Kasumi-1 (cell line): ENCODE measurements around the gene SH3PXD2A.
"Not testable (repeated sequence)": the region's sequence is repeated elsewhere in the genome, so short reads cannot be mapped to it uniquely, and the experiment has no call there.

Source experiments
- DNase-seq, 2 experiments: peaks; one replicate each; lab custom pipeline; 2025; lab: John Stamatoyannopoulos, UW

SH3PXD2A gene

DNA sequence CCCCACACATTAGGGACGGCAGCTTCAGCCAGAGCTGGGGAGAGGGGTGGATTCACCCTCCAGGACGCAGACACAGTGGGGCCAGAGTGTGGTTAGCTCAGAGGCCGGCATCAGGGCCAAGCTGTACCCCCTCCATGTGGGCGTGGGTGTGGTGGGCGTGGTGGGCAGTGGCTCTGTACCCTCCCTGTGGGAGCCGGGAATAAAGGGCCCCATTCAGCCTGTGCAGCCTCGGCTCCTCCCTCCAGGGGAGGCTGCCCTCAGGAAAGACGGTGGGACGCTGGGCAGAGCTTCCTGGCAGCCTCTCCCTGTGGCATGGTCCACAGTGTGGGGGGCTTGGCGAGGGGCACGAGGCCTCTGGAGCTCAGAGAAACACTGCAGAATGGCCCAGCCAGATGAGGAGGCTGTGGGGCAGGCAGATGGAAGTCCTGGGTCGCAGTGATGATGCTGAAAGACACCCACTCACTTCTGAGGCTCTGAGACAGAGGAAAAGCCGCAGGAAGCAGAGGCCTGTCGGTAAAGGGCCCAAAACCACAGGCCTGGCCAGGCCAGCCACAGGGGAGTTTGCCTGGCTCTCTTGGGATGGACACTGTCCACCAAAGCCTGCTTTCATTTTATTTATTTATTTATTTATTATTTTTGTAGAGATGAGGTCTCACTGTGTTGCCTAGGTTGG, 108.0 kb downstream of the SH3PXD2A start:
- DNase-seq = no peak

DNA sequence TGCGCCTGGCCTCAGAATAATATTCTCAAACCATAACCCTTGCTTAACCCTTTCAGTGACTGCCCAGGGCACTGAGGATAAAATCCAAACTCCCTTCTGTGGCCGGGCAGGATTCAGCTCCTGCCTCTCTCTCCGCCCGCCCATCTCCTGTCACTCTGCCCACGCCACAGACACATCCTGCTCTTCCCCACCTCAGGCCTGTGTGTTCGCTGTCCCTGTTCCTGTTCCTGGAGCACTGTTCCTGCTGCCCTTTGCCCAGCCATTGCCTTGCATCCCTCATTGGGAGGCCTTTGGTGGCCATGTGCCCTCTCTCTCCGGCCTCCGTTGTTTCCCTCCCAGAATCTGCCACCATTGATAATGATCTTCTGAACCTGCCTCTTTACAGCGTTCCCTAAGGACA, 108.8 kb downstream of the SH3PXD2A start:
- DNase-seq = no peak

DNA sequence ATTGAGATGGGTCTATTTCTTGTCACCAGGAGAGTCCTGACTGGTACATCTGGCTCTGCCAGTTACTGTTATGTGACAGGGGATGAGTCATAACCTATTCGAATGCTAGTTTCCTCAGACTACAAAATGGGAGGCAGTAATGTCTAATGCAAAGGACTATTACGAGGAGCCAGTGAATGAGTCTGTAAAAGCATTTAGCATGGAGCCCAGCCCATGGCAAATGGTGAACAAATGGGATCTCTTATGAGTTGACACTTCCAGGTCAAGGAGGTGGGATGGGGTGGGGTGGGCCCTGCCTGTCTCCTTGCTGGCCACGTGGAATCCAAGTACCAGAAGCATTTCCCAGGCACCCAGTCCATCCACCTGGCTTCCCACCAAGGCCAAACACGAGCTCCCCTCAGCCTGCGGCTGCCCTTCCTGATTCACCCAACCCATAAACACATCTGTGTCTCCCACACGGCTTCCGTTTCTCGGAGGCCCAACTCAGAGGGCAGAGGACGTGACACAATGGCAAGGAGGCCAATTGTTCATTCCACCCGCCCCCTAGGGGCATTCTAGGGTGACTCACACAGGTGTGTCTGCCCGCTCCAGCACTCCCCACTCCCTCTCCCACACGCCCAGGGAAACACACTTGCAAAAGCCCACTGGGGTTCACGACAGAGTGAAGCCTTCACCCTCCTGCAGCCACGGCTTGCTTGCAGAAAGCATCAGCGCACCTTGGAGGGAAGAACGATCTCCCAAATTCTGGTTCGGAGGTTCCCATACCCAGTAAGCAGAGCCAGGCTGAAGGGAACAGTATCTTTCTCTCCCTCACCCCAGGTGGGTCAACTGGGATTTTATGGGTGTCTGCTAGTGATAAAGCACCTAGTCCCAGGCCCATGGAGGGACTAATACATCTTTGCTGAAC, 109.8 kb downstream of the SH3PXD2A start:
- peak; percentile 47 to 54 for DNase-seq

DNA sequence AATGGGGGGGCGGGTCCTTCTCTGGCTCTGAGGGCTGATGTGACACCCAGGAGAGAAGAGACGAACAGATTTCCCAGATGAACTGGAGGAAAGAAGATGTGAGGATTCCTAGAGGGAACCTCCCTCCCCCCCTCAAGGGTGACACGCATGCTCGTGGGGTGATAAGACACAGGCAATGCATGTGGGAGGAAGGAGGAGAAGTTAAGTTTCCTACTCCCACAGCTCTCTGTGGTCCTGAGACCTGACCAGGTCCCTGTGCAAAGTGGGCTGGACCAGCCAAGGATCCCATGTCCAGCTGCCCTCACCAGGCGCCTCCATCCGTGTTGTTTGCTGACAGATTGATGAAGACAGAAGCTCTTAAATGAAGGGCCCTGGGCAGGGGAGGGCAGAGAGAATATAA, 112.6 kb downstream of the SH3PXD2A start:
- no peak for DNase-seq

DNA sequence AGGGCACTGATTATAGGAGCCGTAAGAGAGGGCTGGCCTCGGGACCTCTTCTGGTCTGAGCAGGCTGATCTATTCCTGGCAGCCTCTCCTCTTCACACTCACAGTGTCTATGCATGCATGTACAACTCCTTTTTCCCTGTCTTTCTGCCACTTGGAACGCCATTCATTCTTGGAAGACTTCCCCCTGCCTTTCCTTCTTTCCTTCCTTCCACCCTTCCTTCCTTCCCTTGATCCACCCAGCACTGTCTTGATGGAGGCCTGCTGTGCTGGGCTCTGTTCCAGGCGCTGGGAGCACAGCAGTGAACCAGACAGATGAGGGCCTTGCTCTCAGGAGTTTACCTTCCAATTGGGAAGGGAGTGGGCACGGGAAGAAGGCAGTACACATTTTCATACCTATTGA, 114.8 kb downstream of the SH3PXD2A start:
- no peak for DNase-seq

DNA sequence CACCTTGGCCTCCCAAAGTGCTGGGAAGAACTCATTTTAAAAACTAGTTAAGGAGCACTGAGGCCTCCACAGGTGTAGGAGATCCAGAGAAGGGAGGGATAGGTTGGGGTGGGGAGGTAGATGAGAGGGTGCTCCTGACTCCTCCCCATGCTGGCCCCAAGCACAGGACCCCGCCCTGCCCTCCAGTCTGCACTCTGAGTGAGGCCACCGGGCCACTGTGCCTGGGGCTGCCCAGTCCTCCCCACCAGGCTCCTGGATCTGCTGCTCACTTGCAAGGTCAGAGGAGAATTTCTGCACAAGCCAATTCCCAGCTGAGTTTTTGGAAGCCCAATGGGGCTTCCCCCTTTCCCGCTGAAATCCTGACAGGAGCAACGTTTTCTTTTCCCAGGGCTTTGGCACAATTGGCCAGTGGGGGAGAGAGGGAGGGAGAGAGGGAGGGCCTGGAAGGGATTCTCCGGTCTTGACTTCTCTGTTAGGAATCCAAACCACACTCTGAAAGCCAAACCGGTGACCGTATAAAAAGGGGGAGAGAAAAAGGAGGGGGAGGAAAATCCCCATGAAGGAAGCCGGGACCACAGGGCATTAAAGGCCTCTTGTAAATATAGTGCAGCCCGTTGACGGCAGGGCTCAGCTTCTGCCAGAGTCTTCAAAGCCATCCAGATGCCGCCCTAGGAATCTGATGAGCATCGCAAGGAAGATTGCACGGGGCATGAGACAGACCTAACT, 116.2 kb downstream of the SH3PXD2A start:
- no peak for DNase-seq

DNA sequence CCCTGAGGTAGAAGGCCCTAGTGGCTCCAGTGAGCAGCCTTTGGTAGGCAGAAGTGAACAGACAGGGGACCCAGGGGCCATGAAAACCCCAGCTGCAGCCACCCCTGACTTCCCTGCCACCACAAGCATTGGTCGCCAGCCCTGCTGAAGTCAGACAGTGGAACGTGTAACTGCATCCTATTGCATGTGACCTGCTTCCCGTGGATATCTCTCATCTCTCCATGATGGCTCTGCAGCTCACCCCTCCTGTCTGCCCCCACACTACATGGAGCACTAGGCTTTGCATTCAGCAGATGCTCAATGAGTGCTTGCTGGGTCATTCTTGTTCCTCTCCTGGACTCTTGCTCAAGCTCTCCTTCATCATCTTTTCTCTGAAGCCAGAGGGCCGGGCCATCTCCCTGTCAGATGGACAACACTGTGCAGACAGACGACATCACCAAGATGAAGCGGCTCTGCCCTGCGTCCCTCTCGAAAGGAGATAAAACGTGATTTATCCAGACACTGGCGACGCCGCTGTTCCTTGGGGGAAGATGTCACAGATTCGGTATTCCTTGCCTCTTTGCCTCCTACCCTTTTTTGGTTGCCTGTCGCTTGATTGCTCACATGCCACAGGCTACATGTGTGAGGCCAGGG, 117.5 kb downstream of the SH3PXD2A start:
- no peak for DNase-seq

DNA sequence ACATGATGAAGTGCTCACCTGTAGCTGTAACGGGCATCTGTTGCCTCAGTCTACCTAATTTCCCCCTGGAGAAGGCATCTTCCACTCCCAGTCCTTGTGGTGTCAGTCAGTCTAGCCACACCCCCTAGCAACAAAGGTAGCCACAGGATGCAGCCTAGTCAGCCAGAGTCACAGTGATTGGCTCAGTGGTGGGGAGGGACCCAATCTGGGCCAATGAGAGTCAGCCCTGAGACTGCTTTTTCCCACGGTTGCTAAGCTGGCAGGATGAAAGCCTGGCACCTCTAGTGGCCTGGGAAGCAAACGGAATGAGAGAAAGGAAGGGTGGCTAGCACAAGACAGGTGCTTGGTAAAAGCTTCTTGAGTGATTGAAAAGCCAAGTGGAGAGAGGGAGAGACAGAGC, 118.6 kb downstream of the SH3PXD2A start:
- no peak for DNase-seq

DNA sequence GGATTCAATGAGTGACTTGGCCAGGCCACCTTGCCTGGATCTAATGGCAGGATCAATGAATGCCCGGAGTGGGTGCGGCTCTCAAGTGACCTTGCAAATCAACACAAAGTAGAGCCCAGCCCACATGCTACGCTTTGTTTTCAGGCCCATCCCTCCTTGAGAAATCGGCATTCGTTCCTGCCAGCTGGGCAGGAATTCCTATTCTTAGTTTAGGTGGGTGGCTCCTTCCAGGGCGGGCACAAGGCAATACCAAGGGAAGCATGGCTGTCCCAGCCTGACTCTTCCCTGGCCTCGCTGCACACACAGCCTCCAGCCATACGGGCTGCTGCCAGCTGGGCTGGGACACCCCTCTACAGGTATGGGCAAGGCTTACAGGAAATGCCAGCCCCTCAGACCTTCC, 119.3 kb downstream of the SH3PXD2A start:
- no peak for DNase-seq

DNA sequence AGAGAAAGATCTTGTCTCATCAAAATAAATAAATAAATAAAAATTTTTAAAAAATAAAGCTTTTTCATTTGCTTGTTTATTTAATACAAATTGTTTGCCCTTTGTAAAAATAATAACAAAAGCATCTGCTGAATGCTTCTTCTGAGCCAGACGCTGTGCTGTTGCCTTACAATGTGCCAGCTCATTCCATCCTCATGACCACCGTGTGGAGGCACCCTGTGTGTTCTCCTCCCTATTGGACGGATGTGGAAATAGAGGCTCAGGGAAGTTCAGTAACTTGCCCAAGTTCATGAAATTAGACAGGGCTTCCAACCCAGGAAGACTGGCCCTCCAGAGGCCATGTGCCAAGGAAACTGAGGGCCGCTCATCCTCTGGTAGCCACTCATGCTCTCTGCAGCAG, 120.6 kb downstream of the SH3PXD2A start:
- DNase-seq = no peak

DNA sequence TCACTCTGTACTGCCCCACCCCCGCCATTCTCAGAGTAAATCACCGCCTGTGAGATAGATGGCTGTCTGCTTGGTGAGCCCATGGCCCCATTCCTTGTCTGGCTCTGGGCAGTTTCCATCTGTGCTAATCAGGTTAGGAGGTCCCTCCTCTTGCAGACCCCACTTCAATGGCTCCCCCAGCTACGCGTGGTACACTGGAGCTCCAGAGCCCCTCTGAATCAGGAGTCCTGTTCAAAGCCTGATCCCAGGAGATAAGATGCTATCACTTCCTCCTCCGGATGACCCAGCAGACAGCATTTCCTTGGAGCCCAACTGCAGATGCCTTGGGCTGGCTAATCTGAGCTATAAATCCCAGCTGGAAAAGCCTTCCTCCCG, 122.3 kb downstream of the SH3PXD2A start:
- DNase-seq = no peak

DNA sequence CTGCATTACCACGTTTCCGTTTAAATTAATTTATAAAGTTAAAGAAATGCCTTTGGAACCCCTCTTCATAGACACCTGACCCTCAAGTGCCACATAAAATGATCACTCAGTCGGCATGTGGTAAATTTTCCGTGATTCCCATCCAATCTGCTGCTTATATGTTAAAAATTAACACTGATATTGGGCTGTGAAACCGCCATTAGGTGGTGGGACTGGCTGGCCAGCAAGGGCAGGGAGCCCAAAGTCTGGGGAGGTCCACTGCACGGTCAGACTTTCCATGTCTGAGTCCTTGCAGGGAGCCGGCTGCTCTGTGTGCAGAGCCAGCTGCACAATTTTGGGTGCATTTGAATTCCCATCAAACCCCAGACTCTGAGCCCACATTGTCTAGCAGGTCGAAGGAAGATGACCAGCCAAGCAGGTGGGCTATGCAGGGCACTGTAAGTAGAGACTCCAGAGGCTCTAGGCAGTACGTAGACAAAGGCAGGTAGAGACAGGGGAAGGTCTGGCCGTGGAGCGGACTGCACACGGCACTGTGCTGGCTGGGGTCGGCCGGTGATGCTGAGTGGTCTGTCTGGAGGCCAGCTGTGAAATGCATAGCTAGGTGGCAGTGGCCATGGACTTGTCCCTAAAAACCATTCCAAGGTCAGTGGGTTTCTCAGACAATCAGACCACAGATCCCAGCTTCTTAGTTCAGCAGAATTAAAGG, 122.9 kb downstream of the SH3PXD2A start:
- DNase-seq = no peak

DNA sequence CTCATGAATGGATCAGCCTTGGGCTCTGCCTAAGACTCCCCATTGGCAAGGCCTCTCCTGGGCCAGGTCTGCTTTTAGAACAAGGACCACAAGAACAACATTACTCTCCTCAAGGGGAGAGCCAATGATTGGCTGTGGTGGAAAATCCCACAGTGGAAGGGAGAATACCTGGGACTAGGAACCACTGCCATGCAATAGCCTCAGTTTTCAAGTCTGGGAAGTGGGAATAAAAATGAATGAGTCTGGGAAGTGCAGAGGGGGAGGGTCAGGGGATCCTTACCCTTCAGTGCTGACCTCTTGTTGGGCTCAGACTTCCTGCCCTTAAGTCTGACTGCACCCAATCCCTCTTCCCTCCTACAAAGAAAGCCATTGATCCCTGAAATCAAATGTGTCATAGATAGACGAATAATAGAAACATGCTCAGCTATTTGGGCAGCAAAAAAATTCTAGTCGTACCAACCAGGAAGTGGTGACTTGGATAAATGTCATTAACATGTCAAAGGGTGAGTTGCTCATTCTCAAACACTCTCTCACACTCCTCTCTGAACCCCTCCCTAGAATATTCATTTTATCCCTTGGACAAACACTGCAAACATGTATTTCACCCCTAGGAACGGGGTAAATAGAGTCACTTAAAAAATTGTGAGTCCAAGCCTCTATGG, 123.6 kb downstream of the SH3PXD2A start:
- no peak for DNase-seq

DNA sequence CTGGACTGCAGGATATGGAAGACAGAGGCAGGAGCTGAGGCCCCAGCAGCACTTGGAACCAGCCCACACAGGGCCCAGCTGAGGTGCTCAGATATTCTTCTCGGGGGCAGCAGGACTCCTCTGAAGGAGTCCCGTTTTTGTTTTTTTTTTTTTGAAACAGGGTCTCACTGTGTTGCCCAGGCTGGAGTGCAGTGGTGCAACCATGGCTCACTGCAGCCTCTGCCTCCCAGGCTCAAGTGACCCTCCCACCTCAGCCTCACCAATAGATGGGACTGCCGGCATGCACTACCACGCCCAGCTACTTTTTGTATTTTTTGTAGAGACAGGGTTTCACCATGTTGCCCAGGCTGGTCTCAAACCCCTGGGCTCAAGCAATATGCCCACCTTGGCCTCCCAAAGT, 124.3 kb downstream of the SH3PXD2A start:
- not testable (repeated sequence) for DNase-seq

DNA sequence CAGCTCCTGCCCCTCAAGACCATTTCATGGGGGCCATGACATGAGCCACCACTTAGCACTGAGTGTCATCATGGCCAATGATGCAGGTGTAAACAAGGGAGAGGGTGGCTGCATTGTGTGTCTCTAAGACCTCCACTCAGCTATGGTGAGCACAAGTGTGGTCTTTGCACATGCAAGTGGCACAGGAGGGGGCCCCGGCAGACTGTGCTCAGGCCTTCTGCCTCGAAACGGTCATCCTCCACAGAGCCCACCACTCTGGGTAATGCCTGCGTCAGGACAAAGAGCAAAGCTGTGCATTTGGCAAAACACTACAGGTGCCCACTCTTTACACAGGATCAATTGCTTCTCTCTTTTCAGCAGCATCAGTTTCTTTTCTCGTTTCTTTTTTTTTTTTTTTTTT, 125.5 kb downstream of the SH3PXD2A start:
- DNase-seq = no peak

DNA sequence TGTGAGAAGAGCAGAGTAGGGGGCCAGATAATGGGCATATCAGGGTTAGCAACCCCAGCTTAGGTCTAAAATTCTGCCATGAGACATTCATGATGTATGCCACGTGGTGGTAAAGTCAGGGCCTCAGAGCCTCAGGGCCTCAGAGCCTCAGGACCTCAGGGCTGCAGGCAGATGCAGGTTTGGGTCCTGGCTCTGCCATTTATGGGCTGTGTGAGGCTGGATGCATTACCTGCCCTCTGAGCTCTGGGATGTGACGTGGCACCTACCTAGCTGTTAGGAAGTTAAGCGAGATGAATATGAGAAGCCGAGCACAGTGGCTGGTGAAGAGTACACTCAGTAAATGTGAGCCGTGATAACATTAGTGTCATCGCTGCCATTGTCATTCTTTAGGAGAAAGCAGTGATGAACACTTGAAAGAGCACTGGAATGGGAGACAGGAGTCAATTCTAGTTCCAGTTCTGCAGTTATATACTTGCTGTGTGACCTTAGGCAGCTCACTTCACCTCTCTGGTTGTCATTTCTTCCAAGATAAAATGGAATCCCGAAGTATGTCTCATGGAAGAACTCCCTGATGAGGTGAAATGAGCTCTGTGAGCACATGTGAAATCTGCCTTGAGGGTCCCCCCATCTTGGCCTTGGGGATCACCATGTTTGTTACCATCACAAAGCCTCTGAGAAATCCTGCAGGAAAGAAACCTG, 127.2 kb downstream of the SH3PXD2A start:
- DNase-seq = no peak

DNA sequence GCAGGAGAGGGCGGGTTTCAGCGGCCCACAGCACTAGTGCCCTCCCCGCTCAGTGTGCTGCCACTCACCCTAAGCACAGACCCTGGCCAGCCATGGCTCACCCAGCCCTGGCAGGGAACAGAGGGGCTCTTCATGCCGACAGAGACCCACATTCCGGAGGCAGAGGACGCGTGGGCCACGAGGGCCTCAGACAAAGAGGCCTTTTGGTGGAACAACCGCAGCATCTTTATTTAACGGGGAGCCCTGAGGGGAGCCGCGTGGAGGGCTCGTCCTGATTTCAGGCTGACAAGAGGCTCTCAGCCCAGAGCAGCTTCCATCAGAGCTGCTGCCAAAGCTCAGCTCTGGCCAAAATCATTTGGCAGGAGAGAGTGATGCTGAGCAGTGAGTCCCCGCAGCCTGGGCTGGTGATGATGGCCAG, 127.8 kb downstream of the SH3PXD2A start:
- DNase-seq = no peak

DNA sequence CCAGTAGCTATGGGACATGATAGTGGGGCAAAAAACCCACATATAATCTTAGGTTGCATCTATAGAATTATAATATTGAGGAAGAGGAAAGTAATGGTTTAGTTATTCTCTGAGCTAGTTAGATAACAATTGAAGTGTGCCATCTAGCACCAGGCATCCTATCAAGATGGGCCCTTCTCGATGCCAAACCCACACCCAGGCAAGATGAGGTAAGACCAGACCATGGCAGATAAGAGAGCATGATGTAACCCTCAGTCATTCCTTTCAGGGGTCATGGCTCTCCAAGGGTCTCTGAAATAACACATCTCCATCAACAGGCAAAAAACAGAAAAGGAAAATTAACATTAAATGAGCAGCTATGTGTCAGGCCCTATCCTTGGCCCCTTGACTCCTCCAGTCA, 128.7 kb downstream of the SH3PXD2A start:
- no peak for DNase-seq

DNA sequence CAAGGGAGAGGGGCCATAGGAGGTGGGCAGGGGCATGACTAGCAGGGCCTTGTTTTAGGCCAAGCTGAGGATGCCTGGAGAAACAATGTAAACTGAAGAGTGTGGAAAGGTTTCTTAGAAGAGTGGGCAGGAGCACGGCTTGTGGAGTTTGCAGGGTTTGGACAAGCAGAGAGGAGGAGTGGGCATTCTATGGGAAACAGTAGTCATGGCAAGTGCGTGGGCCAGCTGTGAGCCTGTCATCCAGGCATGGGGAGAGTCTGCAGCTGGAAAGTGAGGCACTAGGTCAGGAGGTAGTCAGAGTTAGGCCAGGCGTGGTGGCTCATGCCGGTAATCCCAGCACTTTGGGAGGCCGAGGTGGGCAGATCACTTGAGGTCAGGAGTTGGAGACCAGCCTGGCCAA, 130.1 kb downstream of the SH3PXD2A start:
- DNase-seq = no peak

DNA sequence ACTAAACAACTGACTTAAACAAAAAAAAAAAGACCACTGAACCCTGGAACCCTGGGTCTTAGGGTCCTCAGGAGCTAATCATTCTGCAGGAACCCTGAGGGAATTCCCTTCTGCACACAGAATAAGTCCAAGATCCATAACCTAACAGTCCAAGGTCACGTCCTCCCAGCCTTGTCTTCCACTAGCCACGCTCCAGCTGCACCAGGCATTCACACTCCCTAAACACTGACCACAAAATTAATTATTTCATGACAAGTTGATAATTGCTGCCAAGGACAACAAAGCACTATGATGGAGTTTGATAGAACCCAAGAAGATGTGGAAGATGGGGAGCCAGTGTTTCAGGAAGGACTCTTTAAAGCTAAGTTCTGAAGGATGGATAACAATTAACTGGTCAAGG, 130.6 kb downstream of the SH3PXD2A start:
- no peak for DNase-seq

DNA sequence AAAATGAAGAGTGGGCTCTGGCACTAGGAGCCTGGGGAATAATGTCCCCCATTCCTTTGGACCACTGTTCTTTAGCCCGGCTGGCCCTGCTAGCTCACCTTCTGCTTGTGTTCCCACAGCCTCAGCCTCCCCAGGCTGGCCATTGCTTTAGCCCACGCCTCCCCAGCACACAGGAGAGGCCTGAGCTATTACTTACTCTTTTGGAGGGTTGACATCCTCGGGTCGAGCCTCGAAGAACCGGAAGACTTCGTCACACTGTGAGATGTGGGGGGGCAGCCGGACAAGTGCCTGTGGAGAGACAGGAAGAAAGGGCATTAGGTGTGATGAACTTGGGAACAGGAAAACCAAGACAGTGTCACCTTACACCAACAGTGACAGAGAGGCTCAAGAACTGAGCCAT, 131.3 kb downstream of the SH3PXD2A start:
- DNase-seq = no peak
